DMS 273 treated with DMSO at 0.1 percent for 48 hours (cell line): ENCODE measurements around the gene ABHD5.

ENCODE experiments used
- DNase-seq: peaks from one replicate; lab custom pipeline; 2025; lab: John Stamatoyannopoulos, UW

The ABHD5 gene

GRCh38 chr3:43755516-43756200 lies 64.9 kb downstream of the ABHD5 start:
- no peak for DNase-seq

GRCh38 chr3:43757666-43758321 lies 67.1 kb downstream of the ABHD5 start:
- DNase-seq, result no peak

- DNase-seq, result no peak
Observed at GRCh38 chr3:43758592-43759225, 68.0 kb downstream of the ABHD5 start.

GRCh38 chr3:43759297-43759782 lies 68.6 kb downstream of the ABHD5 start:
- DNase-seq, result no peak

GRCh38 chr3:43759938-43760337 lies 69.2 kb downstream of the ABHD5 start:
- no peak for DNase-seq

GRCh38 chr3:43760938-43761337 lies 70.2 kb downstream of the ABHD5 start:
- no peak for DNase-seq

- no peak for DNase-seq
Observed at GRCh38 chr3:43762451-43762850, 71.7 kb downstream of the ABHD5 start.

GRCh38 chr3:43764056-43764455 lies 73.3 kb downstream of the ABHD5 start:
- no peak for DNase-seq

- DNase-seq, result no peak
Observed at GRCh38 chr3:43764471-43764870, 73.7 kb downstream of the ABHD5 start.

GRCh38 chr3:43765521-43765971 lies 74.8 kb downstream of the ABHD5 start:
- no peak for DNase-seq

GRCh38 chr3:43766672-43767465 lies 76.1 kb downstream of the ABHD5 start:
- no peak for DNase-seq

- peak; percentile 39 for DNase-seq
Observed at GRCh38 chr3:43768381-43768973, 77.7 kb downstream of the ABHD5 start.

- peak; percentile 90 for DNase-seq
Observed at GRCh38 chr3:43769097-43769884, 78.6 kb downstream of the ABHD5 start.

GRCh38 chr3:43769885-43770425 lies 79.2 kb downstream of the ABHD5 start:
- DNase-seq, result no peak

- no peak for DNase-seq
Observed at GRCh38 chr3:43770426-43771103, 79.8 kb downstream of the ABHD5 start.

GRCh38 chr3:43771610-43772009 lies 80.9 kb downstream of the ABHD5 start:
- DNase-seq, result no peak

GRCh38 chr3:43773273-43774094 lies 82.7 kb downstream of the ABHD5 start:
- no peak for DNase-seq

- DNase-seq, result no peak
Observed at GRCh38 chr3:43774799-43775198, 84.1 kb downstream of the ABHD5 start.

GRCh38 chr3:43776101-43776500 lies 85.4 kb downstream of the ABHD5 start:
- DNase-seq, result no peak
